Measurements from ENCODE around the gene VKORC1.

Gene VKORC1

GRCh38 chr16:31112711-31113110 is 18.1 kb upstream of the VKORC1 start:
- no peak overlapping the region for H3K27ac ChIP-seq (ENCODE audit: low read depth, low read length)
- 0 out of 2 replicates have a peak, but pooled peaks cover 5% of the 10 kb centered on the region for H3F3A ChIP-seq (ENCODE audit: insufficient read depth)
- TF ChIP-seq EZH2phosphoT487 (conservative IDR thresholded peaks at IDR 0.05; ENCODE audit: low read length) (no peak), CTCF (IDR thresholded peaks at IDR 0.05; ENCODE audit: insufficient read depth, low read length, poor library complexity, severe bottlenecking) (no peak)
- no peaks in the 10 kb centered on the region for H3K9me2 ChIP-seq (replicated peaks; ENCODE audit: insufficient read depth, low read length)
- H3K79me2 ChIP-seq (ENCODE audit: insufficient read depth, low read length), result 0 out of 2 replicates have a peak, but pooled peaks cover 11% of the 10 kb centered on the region
- no peak overlapping the region for H3K4me2 ChIP-seq (ENCODE audit: low read depth, low read length, poor library complexity, severe bottlenecking)
- H3K9me3 ChIP-seq (ENCODE audit: insufficient read depth, low read length), result no peaks in the 10 kb centered on the region
- no peak overlapping the region for H3K4me3 ChIP-seq (ENCODE audit: insufficient read depth, low read length, poor library complexity, severe bottlenecking)
- H3K9ac ChIP-seq (ENCODE audit: low read length), result no peak overlapping the region
- no peaks in the 10 kb centered on the region for H3K36me3 ChIP-seq (ENCODE audit: low read length)
- no peaks in the 10 kb centered on the region for H3K27me3 ChIP-seq (ENCODE audit: low read length)
- H2AFZ ChIP-seq (ENCODE audit: low read depth, low read length, severe bottlenecking), result no peak overlapping the region
- H4K20me1 ChIP-seq (ENCODE audit: low read depth, low read length), result no peaks in the 10 kb centered on the region

GRCh38 chr16:31111881-31112466 is 17.4 kb upstream of the VKORC1 start:
- no peak overlapping the region for H3K27ac ChIP-seq (ENCODE audit: low read depth, low read length)
- H3K4me2 ChIP-seq (ENCODE audit: low read depth, low read length, poor library complexity, severe bottlenecking), result no peak overlapping the region
- H2AFZ ChIP-seq (ENCODE audit: low read depth, low read length, severe bottlenecking), result no peak overlapping the region
- no peaks in the 10 kb centered on the region for H3K9me3 ChIP-seq (ENCODE audit: insufficient read depth, low read length)
- H3K79me2 ChIP-seq (ENCODE audit: insufficient read depth, low read length), result 0 out of 2 replicates have a peak, but pooled peaks cover 11% of the 10 kb centered on the region
- no peak overlapping the region for H3K9ac ChIP-seq (ENCODE audit: low read length)
- no peaks in the 10 kb centered on the region for H3K36me3 ChIP-seq (ENCODE audit: low read length)
- H3K9me2 ChIP-seq (replicated peaks; ENCODE audit: insufficient read depth, low read length), result no peaks in the 10 kb centered on the region
- H3K4me3 ChIP-seq (ENCODE audit: insufficient read depth, low read length, poor library complexity, severe bottlenecking), result no peak overlapping the region
- TF ChIP-seq EZH2phosphoT487 (conservative IDR thresholded peaks at IDR 0.05; ENCODE audit: low read length) (no peak), CTCF (IDR thresholded peaks at IDR 0.05; ENCODE audit: insufficient read depth, low read length, poor library complexity, severe bottlenecking) (no peak)
- H3K27me3 ChIP-seq (ENCODE audit: low read length), result no peaks in the 10 kb centered on the region
- H4K20me1 ChIP-seq (ENCODE audit: low read depth, low read length), result no peaks in the 10 kb centered on the region
- H3F3A ChIP-seq (ENCODE audit: insufficient read depth), result 0 out of 2 replicates have a peak, but pooled peaks cover 12% of the 10 kb centered on the region

GRCh38 chr16:31110106-31111034 is 15.8 kb upstream of the VKORC1 start:
- Histone ChIP-seq H2AFZ (ENCODE audit: low read depth, low read length, severe bottlenecking) (no peak overlapping the region), H3K36me3 (ENCODE audit: low read length) (no peaks in the 10 kb centered on the region), H3K4me3 (ENCODE audit: insufficient read depth, low read length, poor library complexity, severe bottlenecking) (no peak overlapping the region), H3K27me3 (ENCODE audit: low read length) (no peaks in the 10 kb centered on the region), H3K9ac (ENCODE audit: low read length) (no peak overlapping the region), H3K9me2 (replicated peaks; ENCODE audit: insufficient read depth, low read length) (no peaks in the 10 kb centered on the region), H3K79me2 (ENCODE audit: insufficient read depth, low read length) (0 out of 2 replicates have a peak, but pooled peaks cover 7% of the 10 kb centered on the region), H4K20me1 (ENCODE audit: low read depth, low read length) (no peaks in the 10 kb centered on the region), H3F3A (ENCODE audit: insufficient read depth) (0 out of 2 replicates have a peak, but pooled peaks cover 16% of the 10 kb centered on the region), H3K27ac (ENCODE audit: low read depth, low read length) (no peak overlapping the region), H3K9me3 (ENCODE audit: insufficient read depth, low read length) (no peaks in the 10 kb centered on the region), H3K4me2 (ENCODE audit: low read depth, low read length, poor library complexity, severe bottlenecking) (no peak overlapping the region)
- TF ChIP-seq EZH2phosphoT487 (conservative IDR thresholded peaks at IDR 0.05; ENCODE audit: low read length), result no peak
- TF ChIP-seq CTCF (IDR thresholded peaks at IDR 0.05; ENCODE audit: insufficient read depth, low read length, poor library complexity, severe bottlenecking), result no peak

Measured in SU-DHL-6 (cell line).